HepG2 (cell line): ENCODE data around the gene LRBA. TPM values are rescaled to one million over a fixed set of nuclear protein-coding genes. Genes with fewer than 3 reads are reported as not detected.
A peak's percentile ranks its signal among the peaks of the same experiment; 100 is the strongest.

ENCODE experiments used
- ATAC-seq: fragments of 200-7000 bp; cut with Tn5 transposase; 3 replicates; pipeline ENCODE4 v1.9.1; 2020; ENCODE audit warnings: mild to moderate bottlenecking, moderate library complexity
- BruUV-seq: library from RNA; stranded (reverse); fragments of 400-500 nt; replicated peaks from 2 replicates; lab custom pipeline; 2021; lab: Mats Ljungman, UMichigan
- CTCF ChIA-PET: fragments of 300-600 bp; formaldehyde crosslinking; extraction: SDS; loops from one replicate; lab custom pipeline; 2021; ENCODE audit warnings: low total read pairs, inconsistent platforms, low intra/inter-chr PET ratio; lab: Yijun Ruan, JAX
- POLR2A ChIA-PET: fragments of 350-600 bp; sonication (Branson Sonifier 250); formaldehyde crosslinking; loops from one replicate; lab custom pipeline; 2020; ENCODE audit warnings: antibody characterized with exemption, inconsistent platforms; lab: Yijun Ruan, JAX
- DNase-seq: peaks from one replicate; pipeline ENCODE4 v3.0.0-alpha.2; 2015; ENCODE audit warnings: low spot score
- FAIRE-seq: peaks from 3 replicates; lab custom pipeline; 2011; peaks lifted over from hg19 to GRCh38; lab: Jason Lieb, UNC
- H2AFZ ChIP-seq: one replicate; pipeline ENCODE4 v1.6.1; 2011; ENCODE audit warnings: low read length, inconsistent platforms
- H3K27ac ChIP-seq: fragments of 300-600 bp; 3 replicates; pipeline ENCODE4 v1.8.0; 2011; ENCODE audit warnings: mixed run types, mild to moderate bottlenecking, mixed read lengths, low read length, inconsistent platforms; ENCODE audit not compliant: insufficient read depth; ENCODE audit errors: extremely low read length
- H3K27me3 ChIP-seq, 2 experiments: fragments of 200-600 bp in 1 of 2; 2 replicates in 1 of 2; 3 replicates in 1 of 2; pipeline versions ENCODE4 v1.6.0 to v1.8.0; 2011; ENCODE audit warnings: low read length in 2 of 2, mild to moderate bottlenecking in 2 of 2, moderate library complexity in 2 of 2, inconsistent platforms in 1 of 2; ENCODE audit not compliant: insufficient read depth in 2 of 2, control insufficient read depth in 1 of 2
- H3K36me3 ChIP-seq, 2 experiments: fragments of 200-600 bp in 1 of 2; replicated peaks in 1 of 2; 2 replicates in 1 of 2; 3 replicates in 1 of 2; pipeline versions ENCODE4 v1.5.1 to v1.8.0; 2011; ENCODE audit warnings: low read length in 2 of 2, inconsistent platforms in 1 of 2; ENCODE audit not compliant: insufficient read depth in 2 of 2, control insufficient read depth in 1 of 2
- H3K4me1 ChIP-seq: 2 replicates; pipeline ENCODE4 v1.5.1; 2012; ENCODE audit warnings: low read length, inconsistent platforms; ENCODE audit not compliant: insufficient read depth
- H3K4me2 ChIP-seq: 2 replicates; pipeline ENCODE4 v1.6.0; 2011; ENCODE audit warnings: low read depth, low read length, inconsistent platforms
- H3K4me3 ChIP-seq, 3 experiments: fragments of 200-600 bp in 1 of 3; sonication (generic), shearing (Covaris generic) in 1 of 3; replicated peaks in 1 of 3; 2 replicates each; pipeline ENCODE4 v1.5.1; 2011 to 2016; ENCODE audit warnings: low read length in 3 of 3, inconsistent platforms in 2 of 3, low read depth in 2 of 3, mild to moderate bottlenecking in 2 of 3, control low read depth in 1 of 3, mixed read lengths in 1 of 3; ENCODE audit not compliant: insufficient read depth in 1 of 3
- H3K79me2 ChIP-seq: one replicate; pipeline ENCODE4 v1.6.1; 2011; ENCODE audit warnings: low read length, inconsistent platforms; ENCODE audit not compliant: insufficient read depth
- H3K9ac ChIP-seq: 2 replicates; pipeline ENCODE4 v1.6.0; 2011; ENCODE audit warnings: mild to moderate bottlenecking, low read depth, low read length, inconsistent platforms; ENCODE audit not compliant: insufficient read depth
- H3K9me3 ChIP-seq: 2 replicates; pipeline ENCODE4 v1.5.1; 2012; ENCODE audit warnings: mild to moderate bottlenecking, low read length
- H4K20me1 ChIP-seq: 2 replicates; pipeline ENCODE4 v1.6.0; 2011; ENCODE audit warnings: inconsistent platforms, mild to moderate bottlenecking, low read length, moderate library complexity; ENCODE audit not compliant: insufficient read depth
- AFF4 ChIP-seq: sonication (generic); formaldehyde crosslinking; IDR thresholded peaks from 2 replicates; pipeline ENCODE4 v1.4.0; 2020; ENCODE audit warnings: missing genetic modification reagents
- LRRFIP1 ChIP-seq: sonication (generic); formaldehyde crosslinking; conservative IDR thresholded peaks from 2 replicates; pipeline ENCODE4 v1.4.0; 2020; ENCODE audit warnings: missing genetic modification reagents
- MAFF ChIP-seq: IDR thresholded peaks from 2 replicates; pipeline ENCODE4 v1.6.1; 2011; ENCODE audit warnings: low read depth, low read length, improper control_type of control experiment
- MAFK ChIP-seq, 2 experiments: IDR thresholded peaks in 1 of 2; conservative IDR thresholded peaks in 1 of 2; 2 replicates each; pipeline ENCODE4 v1.6.1; 2011; ENCODE audit warnings: improper control_type of control experiment in 2 of 2, low read length in 2 of 2
- NR2C2 ChIP-seq: sonication (generic); formaldehyde crosslinking; IDR thresholded peaks from 2 replicates; pipeline ENCODE4 v1.4.0; 2020; ENCODE audit warnings: missing genetic modification reagents, mild to moderate bottlenecking, moderate library complexity, borderline replicate concordance
- PTBP1 ChIP-seq: fragments of 200-400 bp; formaldehyde crosslinking; IDR thresholded peaks from 2 replicates; pipeline ENCODE4 v1.6.1; 2018; ENCODE audit warnings: low read length, low read depth; ENCODE audit not compliant: poor library complexity, severe bottlenecking
- ZNF281 ChIP-seq: sonication (generic); formaldehyde crosslinking; IDR thresholded peaks from 2 replicates; pipeline ENCODE4 v1.4.0; 2020; ENCODE audit warnings: missing genetic modification reagents, borderline replicate concordance
- ZNF761 ChIP-seq: sonication (generic); formaldehyde crosslinking; conservative IDR thresholded peaks from 2 replicates; pipeline ENCODE4 v1.4.0; 2020; ENCODE audit warnings: mild to moderate bottlenecking, missing genetic modification reagents
- WGBS: methylation state at CpG from one replicate; pipeline ENCODE4 v1.1.6; 2017; ENCODE audit warnings: low lambda C conversion rate; 5-methylcytosine and 5-hydroxymethylcytosine counted together
- in situ Hi-C: cut with HindIII; loops from 2 replicates; pipeline ENCODE4 v1.10.0; 2017; ENCODE audit warnings: low pct_unique_long_range_greater_than_20kb; ENCODE audit not compliant: extremely low pct_ligation_motif_present
- intact Hi-C: fragments of 100-400 bp; cut with micrococcal nuclease; formaldehyde crosslinking; loops from one replicate; pipeline ENCODE4 v1.10.0; 2022; ENCODE audit not compliant: unreplicated experiment
- polyA plus RNA-seq, 8 experiments: library from polyadenylated mRNA; depleted of rRNA in 3 of 8; stranded (reverse) in 7 of 8; unstranded in 1 of 8; fragments of >200 nt; fragmentation: Illumina TruSeq in 4 of 8; extraction: Trizol in 4 of 8; gene quantifications; 2 replicates each; pipeline versions ENCODE4 v1.2.1 to v1.2.3, GENCODE V29; 2011 to 2016; ENCODE audit warnings: low read depth in 4 of 8, missing spikeins in 1 of 8, mixed read lengths in 1 of 8; ENCODE audit not compliant: insufficient read depth in 1 of 8
- total RNA-seq, 5 experiments: library from RNA; depleted of rRNA; stranded (reverse); fragments of >200 nt; fragmentation: Illumina TruSeq; extraction: Trizol; gene quantifications; 2 replicates each; pipeline ENCODE4 v1.2.3, GENCODE V29; 2016; ENCODE audit warnings: low read depth in 1 of 5

Gene LRBA
- total and polyA plus RNA-seq, 2 of the 13 experiments (the other 11 are each of a cell fraction or from before 2014, with no cell fraction given), result 21.0 to 37.2 TPM

GRCh38 chr4:150451883-150452282 is 563.2 kb downstream of the LRBA start:
- no peak overlapping the region for H3K4me3 ChIP-seq
- no peak for FAIRE-seq
- H3K9me3 ChIP-seq, result no peaks in the 10 kb centered on the region
- H4K20me1 ChIP-seq, result no peaks in the 10 kb centered on the region
- H2AFZ ChIP-seq, result no peak overlapping the region
- POLR2A ChIA-PET, result no interaction called here
- 96% methylated on average over 3 of the region's 3 CpGs for WGBS
- intact Hi-C loops, result no loop called here
- ATAC-seq, result no peak
- H3K9ac ChIP-seq, result no peak overlapping the region
- in situ Hi-C loops, result no loop called here
- no peak for DNase-seq
- no TSS peak for BruUV-seq
- CTCF ChIA-PET, result no interaction called here
- no peaks in the 10 kb centered on the region for H3K4me1 ChIP-seq
- H3K4me2 ChIP-seq, result no peak overlapping the region
- H3K27me3 ChIP-seq, result no peaks in the 10 kb centered on the region
- no peak for TF ChIP-seq AFF4
- peak; percentile 57 for TF ChIP-seq MAFF
- peak; percentile 30 to 61; a peak in 3 of 4 replicates for TF ChIP-seq MAFK (conservative IDR thresholded peaks at IDR 0.05 in 1 of 2, IDR thresholded peaks at IDR 0.05 in 1 of 2; ENCODE audit: low read length in 2 of 2)
- TF ChIP-seq, all 625 proteins: peak for 2
- Histone ChIP-seq H3K27ac (no peak overlapping the region), H3K79me2 (no peaks in the 10 kb centered on the region), H3K36me3 (no peaks in the 10 kb centered on the region)

- no peak for DNase-seq
- Histone ChIP-seq H4K20me1 (no peaks in the 10 kb centered on the region), H3K36me3 (no peaks in the 10 kb centered on the region), H3K79me2 (no peaks in the 10 kb centered on the region), H3K4me1 (no peaks in the 10 kb centered on the region), H3K27ac (no peak overlapping the region), H3K4me2 (no peak overlapping the region), H3K9me3 (no peaks in the 10 kb centered on the region), H3K9ac (no peak overlapping the region), H2AFZ (no peak overlapping the region), H3K4me3 (no peak overlapping the region), H3K27me3 (no peaks in the 10 kb centered on the region)
- ChIA-PET POLR2A (no interaction called here), CTCF (no interaction called here)
- in situ Hi-C loops (no loop called here), intact Hi-C loops (no loop called here)
- BruUV-seq, result no TSS peak
- 100% methylated on average over 1 of the region's 1 CpG for WGBS
- ATAC-seq, result no peak
- no peak for FAIRE-seq
- TF ChIP-seq ZNF761 (CRISPR knock-in tag) (no peak), ZNF281 (CRISPR knock-in tag) (no peak), PTBP1 (no peak), NR2C2 (CRISPR knock-in tag) (no peak), LRRFIP1 (no peak)
Measured at GRCh38 chr4:150447356-150447755, 567.7 kb downstream of the LRBA start.
